OCI-LY1 (cell line): Measurements from ENCODE around the gene C16orf74.

Experiments
- EZH2 ChIP-seq: fragments of 200-600 bp; sonication (generic), shearing (Covaris generic); IDR thresholded peaks from 2 replicates; pipeline ENCODE4 v1.8.0; 2017; ENCODE audit warnings: borderline replicate concordance, mixed run types, mild to moderate bottlenecking, antibody characterized with exemption, low read length, moderate library complexity, mixed read lengths
- TF ChIP-seq, protein P1 (sequence below): fragments of 200-600 bp; sonication (generic), shearing (Covaris generic); IDR thresholded peaks from 2 replicates; pipeline ENCODE4 v1.5.1; 2017; ENCODE audit warnings: mild to moderate bottlenecking, antibody characterized with exemption, low read length, moderate library complexity, mixed read lengths

DNA sequence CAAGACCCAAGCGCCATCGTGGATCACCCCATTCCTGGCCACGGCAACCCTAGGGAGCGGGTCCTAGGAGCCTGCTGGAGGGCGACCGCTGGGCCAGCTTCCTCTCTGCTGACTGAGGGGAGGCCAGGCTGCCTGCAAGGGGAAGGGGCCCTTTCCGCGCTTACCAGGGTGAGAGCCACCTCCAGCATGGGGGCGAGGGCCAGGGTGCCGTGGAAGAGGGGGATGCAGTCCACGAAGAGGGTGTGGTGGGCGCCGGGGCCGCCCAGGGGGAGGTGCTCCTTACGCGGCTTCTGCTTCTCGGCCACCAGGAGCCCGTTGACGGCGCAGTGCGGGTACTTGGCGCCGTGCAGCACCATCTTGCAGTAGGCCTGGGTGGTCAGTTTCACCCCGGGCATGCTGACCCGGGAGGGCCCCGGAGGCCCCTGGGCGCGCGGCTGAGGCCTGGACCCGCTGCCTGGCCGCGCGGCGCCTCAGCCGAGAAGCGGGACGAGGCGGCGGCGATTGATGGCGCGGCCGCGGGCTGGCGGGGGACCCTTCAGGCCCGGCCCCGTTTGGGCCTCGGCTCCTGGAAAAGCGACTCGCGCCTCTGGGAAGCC is 48.1 kb upstream of the C16orf74 start:
- TF ChIP-seq, protein P1, sequence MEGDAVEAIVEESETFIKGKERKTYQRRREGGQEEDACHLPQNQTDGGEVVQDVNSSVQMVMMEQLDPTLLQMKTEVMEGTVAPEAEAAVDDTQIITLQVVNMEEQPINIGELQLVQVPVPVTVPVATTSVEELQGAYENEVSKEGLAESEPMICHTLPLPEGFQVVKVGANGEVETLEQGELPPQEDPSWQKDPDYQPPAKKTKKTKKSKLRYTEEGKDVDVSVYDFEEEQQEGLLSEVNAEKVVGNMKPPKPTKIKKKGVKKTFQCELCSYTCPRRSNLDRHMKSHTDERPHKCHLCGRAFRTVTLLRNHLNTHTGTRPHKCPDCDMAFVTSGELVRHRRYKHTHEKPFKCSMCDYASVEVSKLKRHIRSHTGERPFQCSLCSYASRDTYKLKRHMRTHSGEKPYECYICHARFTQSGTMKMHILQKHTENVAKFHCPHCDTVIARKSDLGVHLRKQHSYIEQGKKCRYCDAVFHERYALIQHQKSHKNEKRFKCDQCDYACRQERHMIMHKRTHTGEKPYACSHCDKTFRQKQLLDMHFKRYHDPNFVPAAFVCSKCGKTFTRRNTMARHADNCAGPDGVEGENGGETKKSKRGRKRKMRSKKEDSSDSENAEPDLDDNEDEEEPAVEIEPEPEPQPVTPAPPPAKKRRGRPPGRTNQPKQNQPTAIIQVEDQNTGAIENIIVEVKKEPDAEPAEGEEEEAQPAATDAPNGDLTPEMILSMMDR = no peak
- TF ChIP-seq EZH2 = no peak
